Gastrocnemius medialis (tissue), 4 donors: Measurements from ENCODE around the gene RBM3.

Experiments used
- POLR2A ChIP-seq, 2 donors: fragments of 450-650 bp; IDR thresholded peaks; one replicate each; pipeline ENCODE4 v1.6.1; 2017; ENCODE audit warnings: antibody characterized with exemption in 2 of 2, mild to moderate bottlenecking in 2 of 2, moderate library complexity in 2 of 2
- TF ChIP-seq, protein P1 (sequence below), 5 experiments: fragments of 450-650 bp in 3 of 5; fragments of 200-600 bp in 2 of 5; sonication (generic) in 2 of 5; IDR thresholded peaks in 4 of 5; conservative IDR thresholded peaks in 1 of 5; 1 replicate in 4 of 5; 2 replicates in 1 of 5; pipeline ENCODE4 v1.5.1; 2016 to 2019; ENCODE audit warnings: antibody characterized with exemption in 5 of 5, mild to moderate bottlenecking in 3 of 5, moderate library complexity in 3 of 5

DNA sequence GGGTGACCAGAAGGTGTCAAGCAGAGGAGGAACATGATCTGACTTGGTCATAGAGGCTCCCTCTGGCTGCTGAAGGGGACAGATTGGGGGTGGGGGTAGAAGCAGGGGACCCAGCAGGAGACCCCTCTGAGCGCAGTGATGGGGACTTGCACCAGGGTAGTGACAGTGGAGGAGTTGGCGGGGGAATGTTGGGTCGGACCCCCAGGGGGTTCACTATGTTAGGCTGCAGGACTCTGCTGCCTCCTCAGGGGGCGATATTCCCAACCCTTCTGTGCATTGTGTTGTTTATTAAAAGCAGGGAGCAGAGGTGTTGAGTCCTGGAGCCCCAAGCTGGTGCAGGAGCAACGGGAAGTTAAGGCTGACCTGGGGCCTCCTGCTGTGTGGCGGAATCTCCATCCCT, 31.8 kb downstream of the RBM3 start:
- TF ChIP-seq, protein P1, sequence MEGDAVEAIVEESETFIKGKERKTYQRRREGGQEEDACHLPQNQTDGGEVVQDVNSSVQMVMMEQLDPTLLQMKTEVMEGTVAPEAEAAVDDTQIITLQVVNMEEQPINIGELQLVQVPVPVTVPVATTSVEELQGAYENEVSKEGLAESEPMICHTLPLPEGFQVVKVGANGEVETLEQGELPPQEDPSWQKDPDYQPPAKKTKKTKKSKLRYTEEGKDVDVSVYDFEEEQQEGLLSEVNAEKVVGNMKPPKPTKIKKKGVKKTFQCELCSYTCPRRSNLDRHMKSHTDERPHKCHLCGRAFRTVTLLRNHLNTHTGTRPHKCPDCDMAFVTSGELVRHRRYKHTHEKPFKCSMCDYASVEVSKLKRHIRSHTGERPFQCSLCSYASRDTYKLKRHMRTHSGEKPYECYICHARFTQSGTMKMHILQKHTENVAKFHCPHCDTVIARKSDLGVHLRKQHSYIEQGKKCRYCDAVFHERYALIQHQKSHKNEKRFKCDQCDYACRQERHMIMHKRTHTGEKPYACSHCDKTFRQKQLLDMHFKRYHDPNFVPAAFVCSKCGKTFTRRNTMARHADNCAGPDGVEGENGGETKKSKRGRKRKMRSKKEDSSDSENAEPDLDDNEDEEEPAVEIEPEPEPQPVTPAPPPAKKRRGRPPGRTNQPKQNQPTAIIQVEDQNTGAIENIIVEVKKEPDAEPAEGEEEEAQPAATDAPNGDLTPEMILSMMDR (IDR thresholded peaks at IDR 0.05 in 4 of 5, conservative IDR thresholded peaks at IDR 0.05 in 1 of 5), result no peak
- TF ChIP-seq POLR2A (IDR thresholded peaks at IDR 0.05), result no peak
